HG03095 (cell line): ENCODE data around the gene PYGM.
A peak's percentile ranks its signal among the peaks of the same experiment; 100 is the strongest.

ENCODE experiments used
- ATAC-seq: cut with Tn5 transposase; IDR thresholded peaks from one replicate; pipeline ENCODE4 v1.9.1; 2021; ENCODE audit warnings: moderate library complexity; ENCODE audit not compliant: unreplicated experiment

Gene PYGM

DNA sequence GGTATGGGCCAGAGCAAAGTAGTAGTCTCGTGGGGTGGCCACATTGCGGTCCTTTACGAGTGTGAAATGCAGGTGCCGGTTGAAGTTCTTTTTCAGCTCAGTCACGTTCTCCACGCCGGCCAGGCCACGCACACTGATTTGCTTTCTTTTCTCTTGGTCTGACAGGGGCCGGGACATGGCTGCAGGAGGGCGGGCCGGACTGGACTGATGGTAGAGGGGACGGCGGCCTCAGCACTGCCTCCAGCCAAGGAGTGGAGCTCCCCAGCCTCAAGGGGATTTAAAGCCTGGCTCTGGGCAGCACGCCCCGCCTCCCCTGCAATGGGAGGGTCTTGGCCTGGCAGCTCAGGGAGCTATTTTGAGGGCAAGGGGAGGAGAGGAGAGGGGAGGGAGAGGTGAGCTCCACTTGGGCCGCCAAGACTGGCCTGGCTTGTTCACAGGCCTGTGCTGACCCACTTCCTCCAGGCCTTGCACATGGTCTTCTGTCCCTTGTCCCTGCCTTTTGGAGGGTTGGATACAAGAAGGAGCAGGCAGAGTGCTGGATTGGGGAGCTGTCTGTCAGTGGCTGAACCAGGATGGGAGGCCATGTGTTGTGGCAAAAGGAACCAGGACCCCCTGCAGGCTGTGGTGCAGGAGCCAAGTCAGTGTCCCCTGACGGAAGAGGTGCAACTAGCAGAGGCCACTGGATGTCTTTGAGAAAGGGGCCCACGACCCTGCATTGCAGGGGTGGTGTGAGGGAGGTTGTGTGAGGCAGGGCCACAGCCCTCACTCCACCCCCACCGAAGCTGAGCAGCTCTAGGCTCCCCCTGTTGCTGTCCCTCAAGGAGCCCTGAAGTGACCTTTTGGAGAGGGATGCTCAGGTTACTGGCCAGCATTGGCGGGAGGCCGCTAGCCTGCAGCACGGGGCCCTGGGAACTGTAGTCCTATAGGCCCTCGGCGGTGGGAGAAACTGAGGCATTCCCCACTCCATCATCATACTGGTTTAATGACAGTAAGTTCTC is at the start of gene PYGM:
PYGM (minus strand) TSS at position 253 of the 998 bp plus-strand sequence; CDS start at position 177, 76 bp downstream.
- no peak for ATAC-seq

DNA sequence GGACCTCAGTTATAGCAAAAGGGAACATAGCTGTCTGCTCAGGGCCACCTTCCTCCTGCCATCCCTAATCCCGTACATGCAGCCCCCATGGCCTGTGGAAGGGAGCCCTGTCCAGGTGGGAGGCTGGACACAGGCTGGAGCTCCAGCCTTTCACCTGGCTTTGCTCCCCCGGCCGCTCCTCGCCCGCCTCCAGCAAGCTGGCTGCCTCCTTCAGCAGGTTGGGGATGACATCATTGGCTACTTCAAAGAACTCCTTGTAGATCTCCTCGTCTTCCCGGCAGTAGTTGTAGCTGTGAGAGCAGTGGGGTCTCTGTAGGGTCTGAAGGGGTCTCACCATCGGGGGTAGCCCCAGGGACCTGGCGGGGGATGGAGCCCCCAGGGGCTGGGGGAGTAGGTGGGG is 45.7 kb upstream of the PYGM start:
- no peak for ATAC-seq

DNA sequence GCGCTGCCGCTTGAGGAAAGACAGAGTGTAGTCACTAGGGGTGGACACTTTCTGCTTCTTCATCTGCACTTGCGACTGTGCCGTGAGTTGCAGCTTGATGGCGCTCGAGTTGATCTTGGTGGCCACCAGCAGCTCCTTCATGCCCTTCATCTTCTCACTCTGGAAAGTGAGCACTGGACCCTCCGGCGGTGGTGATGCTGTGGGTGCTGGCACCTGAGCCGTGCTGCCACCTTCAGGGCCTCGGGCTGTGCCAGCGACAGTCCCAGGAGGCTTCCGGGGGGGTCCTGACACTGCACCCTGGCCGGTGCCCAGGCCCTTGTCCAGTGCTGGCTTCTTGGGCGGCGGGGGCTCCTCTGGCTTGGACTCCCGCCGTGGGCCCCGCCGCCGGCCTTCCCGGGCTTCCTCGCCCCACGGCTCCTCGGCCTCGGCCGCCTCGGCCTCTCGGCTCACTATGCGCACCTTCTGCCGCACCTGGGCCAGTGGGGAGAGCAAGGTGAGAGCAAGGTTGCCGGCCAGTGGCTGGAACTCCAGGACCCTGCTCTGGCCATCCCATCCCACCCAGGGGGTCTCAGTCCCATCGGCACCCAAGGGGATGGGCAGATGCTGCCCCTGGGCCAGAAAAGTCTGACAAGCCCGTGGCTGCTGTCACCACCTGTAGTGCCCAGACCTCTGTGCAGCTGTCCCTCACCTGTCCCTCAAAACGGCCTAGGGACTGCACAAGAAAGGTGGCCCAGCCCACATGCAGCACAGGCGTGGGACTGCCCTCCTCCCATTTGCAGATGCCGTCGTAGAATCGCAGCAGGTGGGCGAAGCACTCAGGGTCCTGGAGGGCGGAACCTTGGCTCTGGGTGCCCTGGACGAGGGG is 44.8 kb upstream of the PYGM start:
- ATAC-seq, result no peak

DNA sequence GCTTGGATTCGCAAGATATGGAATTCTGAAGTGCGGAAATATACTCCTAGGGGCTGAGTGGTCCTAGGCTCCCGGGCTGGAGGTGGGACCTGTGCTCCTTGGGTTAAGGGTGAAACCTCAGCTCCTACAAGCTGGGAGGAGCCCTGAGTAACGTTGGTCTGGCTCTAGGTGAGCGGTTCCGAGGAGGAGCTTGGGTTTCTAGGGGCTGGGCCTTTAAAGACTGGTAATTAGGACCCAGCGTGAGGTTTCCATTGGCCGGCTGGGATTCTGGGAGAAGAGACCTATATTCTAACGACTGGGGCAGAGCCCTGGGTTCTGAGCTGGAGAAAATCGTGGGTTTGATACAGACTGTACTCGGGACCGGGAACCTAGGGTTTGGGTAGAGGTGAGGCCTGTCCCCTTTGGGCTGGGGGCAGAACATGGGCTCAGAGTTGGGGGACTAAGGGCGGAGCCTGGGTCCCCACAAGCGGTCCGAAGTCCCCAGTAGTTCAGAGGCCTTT is 44.1 kb upstream of the PYGM start:
- ATAC-seq, result no peak

DNA sequence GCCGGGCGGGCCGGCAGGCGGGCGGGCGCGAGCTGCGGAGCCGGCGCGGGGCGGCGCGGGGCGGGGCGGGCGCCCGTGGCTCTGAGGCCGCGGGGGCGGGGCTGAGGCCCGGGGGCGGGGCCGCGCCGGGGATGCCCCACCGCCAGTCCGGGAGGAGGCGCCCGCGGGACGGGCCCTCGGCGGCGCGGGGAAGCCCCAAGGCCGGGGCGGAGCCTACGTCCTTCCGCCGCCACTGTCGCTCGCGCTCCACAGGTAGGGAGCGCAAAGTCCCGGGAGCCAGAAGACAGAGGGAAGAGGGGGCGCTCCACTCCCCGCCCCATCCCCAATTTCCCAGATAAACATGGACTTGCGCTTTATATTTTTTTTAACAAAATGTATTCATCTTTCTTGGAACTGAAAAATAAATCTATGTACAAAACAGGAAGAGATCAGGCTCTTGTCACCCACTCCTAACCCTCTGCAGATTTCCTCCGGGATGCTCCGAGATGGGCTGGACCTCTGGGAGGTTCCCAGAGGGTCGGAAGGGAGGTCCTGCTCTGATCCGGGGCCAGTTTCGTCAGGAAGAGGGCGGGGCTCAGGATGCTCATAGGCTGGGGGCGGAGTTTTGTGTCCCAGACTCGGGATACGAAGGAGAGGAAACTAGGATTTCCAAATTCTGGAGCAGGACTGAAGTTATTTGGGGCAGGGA is 43.5 kb upstream of the PYGM start, which contains the start of gene MAP4K2:
MAP4K2 (minus strand) TSS at position 57 of the 688 bp plus-strand sequence. CDS start 65 bp downstream, outside the sequence.
- peak; percentile 50 for ATAC-seq

DNA sequence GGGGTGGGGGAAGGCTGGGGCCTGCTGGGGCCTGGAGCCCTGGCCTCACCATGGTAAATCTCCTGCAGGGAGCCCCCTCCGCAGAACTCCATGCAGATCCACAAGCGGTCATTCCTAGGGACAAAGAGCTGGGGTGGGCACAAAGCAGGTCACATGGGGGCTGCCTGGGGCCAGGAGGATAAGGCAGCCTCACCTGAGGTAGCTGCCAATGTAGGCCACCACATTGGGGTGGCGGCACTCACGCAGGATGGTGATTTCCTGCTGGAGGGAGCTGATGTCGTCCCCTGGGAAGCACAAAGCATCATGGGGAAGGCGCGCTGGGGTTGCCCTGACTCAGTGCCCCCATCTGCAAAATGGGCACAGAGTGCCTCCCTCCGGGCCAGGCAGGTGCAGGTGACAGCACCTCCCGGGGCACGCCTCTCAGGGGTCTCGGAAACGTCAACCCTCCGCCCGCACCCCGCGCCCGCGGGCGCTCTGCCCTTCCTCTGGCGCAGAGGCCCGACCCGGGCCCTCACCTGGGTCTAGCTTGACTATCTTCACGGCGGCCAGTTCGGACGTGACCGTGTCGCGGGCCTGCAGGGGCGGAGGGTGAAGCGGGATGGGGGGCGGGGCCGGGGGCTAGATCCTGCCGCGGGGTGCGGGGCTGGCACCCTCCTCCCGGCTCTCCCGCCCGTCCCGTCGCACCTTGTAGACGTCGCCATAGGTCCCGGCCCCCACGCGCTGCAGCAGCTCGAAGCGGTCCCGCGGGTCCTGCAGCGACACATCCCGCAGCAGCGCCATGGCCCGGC is 42.8 kb upstream of the PYGM start:
- ATAC-seq, result no peak

DNA sequence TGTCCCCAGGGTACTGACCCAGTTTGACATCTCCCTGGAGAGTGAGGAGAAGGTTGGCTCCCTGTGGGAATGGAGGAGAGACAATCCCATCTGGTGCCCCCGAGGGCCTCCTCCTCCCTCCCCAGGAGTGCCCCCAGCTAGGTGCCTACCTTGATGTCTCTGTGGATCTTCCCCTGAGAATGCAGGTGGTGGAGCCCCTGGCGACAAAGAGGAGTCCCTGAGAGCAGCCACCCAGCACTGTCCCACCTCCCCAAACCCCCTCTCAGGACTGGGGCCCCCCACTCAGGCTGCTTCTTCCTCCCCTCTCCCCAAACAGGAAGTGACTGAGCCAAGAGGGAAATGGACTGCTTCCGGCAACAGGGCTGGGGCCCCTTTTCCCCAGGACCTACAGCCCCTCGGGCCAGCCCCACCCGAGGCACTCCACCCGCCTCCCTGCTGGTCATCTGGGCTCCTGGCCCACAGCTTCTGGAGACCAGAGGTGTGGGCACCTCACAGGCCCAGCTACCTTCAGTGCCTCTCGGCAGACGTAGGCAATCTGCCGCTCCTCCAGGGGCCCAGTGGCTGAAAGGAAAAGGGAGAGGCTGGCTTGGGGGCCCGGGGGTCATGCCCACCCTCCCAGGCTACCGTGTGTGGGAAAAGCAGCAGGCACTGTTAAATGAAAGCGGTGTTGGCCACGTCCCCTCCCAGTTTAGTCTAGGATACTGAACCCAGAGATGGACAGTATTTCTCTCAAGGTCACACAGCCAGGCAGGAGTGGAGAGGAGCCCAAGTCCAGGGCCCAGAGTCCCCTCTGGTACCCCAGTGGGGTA is 42.0 kb upstream of the PYGM start:
- no peak for ATAC-seq

DNA sequence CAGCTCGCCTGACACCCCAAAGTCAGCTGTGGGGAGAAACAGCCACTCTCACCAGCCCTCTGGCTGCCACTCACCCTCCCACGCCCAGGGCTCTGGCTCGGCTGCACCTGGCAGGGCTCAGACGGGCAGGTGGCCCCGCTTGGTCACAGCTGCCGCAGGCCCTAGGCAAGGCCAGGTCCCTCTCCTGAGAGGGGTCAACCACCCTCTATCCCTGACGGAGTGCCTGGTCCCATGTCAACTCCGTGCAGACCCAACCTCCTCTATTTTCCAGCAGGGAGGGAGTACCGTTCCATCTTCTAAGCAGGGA is 41.3 kb upstream of the PYGM start:
- no peak for ATAC-seq

DNA sequence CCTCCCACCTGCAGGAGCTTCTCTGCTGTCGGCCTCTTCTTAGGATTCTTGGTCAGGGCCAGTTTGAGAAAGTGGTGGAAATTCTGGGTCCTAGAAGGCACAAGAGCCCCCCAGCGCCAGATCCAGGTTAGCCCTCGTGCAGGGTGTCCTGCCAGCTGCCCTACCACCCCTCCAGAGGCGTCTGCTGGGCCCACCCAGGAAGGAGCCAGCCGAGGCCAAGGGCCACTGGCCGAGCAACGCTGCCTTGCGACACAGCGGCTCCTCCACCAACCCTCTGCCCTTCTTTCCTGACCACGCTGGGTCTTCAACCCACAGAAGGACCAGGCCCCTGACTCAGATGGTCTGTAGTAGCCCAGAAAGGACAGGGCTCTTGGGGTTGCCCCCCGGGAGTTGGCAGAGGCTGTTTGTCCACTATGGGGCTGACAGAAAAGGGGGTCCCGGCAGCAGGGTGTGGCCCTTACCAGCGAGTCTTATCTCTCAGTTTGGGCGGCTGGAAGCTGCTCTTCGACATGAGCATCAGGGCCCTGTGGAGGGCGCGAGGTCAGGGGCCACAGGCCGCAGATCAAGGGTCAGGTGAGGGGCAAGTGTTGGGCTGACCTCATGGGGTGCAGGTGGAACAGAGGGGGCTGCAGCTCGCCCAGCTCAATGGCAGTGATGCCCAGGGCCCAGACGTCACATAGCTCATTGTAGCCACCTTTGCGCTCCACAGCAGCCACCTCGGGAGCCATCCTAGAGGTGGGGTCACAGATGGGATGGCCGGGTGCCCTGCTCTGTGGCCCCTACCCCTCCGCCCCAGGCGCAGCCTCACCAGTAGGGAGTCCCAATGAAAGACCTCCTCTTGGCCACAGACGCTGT is 40.8 kb upstream of the PYGM start:
- ATAC-seq, result no peak

DNA sequence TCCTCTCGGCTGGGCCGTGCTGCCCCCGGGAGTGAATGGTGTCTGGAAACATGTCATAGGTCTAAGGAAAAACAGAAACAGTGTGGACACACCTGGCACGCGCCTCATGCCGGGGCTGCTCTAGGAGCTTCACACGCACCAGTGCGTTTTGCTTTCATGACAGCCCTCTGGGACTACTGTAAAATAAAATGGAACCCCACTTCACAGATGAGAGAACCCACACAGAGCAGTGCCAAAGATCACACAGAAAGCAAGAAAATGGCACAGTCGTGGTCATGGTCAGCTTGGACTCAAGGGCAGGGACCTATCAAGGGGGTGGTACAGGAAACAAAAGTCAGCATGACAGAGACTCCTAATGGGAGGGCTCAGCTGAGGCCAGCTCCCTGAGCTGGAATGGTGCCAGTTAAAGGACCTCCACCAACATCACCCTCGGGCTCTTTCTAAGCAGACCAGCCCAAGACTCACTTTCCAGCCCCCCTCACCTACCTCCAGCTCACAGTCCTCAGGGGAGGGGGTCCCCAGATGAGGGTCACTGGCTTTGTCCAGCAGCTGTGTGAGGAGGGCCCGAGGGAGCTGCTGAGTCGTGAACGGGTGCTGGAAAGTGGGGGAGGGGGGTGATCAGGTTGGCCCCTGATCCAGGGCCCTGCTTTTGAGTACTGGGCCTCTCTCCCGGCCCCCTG is 40.0 kb upstream of the PYGM start:
- no peak for ATAC-seq

DNA sequence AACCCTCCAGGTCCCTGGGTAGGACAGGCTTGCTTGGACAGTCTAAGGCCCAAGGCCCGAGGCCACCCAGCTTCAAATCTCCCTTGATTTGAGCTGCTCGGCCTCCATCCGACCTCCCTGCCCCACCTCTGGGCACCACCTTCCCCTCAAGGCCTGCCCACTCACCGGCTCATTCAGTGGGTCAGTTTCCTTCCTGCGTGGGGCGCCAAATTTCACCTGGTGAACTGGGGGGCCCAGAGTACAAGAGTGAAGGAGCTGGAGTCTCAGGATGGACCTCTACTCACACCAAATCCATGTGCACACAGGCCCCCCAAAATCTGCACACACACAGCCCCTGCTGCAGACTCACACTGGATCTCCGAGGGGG is 39.5 kb upstream of the PYGM start:
- no peak for ATAC-seq

DNA sequence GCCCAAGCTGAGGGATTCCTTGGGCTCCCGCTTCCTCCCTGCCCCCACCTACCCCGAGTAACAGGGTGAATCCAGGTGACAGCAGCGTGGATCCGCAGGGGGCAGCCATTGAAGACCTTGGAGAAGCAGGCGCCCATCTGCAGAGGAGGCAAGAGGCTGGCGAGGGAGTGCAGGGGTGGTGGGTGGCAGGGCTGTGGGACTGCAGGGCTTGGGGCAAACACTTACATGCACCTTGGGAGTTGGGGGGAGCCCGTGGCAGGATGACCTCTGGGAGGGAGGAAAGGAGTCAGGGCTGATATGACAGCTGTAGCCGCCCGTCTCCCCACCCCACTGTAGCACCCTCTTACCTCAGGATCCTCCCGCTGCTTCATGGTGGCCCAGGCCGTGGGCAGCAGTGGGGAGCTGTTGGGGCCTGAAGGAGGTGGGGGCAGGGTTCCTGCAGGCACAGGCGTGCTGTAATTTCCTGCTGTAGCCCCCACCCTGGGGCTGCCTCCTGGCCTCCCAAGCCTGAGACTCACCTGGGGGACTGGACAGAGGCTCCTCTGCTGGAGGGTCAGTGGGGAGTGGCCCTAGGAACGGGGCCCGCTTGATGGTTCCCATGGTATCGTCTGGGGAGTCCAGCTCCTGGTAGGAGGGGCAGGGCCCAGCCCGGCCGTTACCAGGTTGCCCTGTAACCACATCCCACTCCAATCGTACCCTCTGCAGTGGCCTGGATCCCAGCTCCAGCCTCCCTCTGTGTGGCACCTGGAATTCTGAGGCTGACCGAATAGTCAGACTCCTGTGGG is 37.2 kb upstream of the PYGM start:
- no peak for ATAC-seq

DNA sequence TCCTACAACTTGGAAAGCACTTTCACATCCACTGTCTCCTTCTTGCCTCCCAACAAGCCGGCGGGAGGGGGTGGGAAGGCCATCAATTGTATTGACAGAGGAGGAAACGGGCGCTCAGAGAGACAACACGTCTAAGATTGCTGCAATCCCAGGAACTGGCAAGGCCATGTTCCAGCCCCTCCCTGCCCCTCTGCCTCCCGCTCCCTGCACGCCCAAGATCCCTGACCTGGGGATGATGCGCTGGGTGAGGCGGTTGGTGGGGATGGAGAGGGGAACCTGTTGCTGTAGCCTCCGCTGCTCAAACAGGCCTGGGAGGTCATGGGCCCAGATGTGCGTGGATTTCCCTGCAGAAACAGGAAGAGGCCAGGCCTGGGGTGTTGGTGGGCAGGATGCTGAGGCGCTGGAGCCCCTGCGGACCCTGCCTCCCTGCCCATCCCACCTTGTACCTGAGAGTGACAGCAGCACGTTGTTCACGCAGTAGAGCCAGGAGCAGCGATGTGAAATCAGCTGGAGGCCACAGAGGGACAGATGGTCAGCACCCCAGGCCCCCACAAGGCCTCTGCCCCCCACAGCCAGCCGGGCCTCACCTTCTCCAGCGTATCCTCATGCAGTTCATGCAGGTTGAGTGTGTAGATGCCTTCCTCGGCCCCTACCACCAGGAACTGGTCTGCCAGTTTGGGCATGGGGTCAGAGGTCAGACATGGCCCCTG is 36.4 kb upstream of the PYGM start:
- no peak for ATAC-seq

DNA sequence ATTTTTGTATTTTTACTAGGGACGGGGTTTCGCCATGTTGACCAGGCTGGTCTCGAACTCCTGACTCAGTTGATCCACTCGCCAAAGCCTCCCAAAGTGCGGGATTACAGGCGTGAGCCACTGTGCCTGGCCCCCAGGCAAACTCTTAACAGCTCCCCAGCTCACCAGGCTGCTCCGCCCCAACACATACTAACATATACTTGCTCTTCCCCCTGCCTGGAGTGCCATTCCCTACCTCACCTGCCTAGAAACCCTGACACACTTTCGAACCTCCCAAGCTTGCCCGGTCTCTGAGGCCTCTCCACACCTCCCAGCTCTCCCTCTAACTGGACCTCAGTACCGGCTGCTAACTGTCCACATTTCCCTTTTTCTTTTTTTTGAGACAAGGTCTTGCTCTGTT is 34.8 kb upstream of the PYGM start:
- ATAC-seq, result no peak

DNA sequence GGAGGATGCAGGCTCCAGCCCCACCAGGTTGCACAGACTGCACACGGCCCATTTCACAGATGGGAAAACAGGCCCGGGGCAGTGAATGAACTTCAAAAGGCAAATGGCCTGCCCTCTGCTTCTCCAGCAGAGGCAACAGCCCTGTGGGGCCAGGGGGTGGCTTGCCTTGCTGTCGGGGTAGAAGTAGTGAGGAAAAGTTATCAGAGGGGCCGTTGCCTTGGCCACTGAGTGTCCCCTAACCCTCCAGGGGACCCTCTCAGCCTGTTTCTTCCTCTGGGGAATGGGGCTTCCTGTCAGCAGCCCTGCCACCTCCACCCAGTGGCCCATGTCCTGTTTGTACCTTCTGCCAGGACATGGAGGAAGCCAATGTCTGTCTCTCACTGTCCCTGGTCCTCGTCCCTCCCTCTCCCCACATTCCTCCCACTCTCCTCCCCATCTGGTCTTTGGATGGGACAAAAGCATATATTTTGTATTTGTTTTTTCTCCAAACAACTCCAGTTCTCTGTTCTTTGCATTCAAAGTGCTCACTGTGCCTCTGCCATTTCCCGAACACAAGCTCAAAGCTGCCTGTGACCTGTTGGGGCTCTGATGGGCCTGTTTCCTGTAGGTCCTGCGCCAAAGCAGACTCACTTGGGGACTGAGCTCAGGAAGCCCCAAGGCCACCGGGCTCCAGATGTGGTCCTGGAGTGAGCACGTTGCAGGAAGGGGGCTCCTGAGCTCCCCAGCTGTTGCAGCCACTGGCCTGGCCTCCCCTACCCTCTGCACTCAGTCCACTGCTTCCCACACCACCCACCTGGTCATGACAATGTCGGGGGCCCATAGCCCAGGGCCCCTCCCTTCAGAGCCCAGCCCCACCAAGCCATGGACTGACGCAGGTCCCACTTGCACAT is 33.7 kb upstream of the PYGM start:
- no peak for ATAC-seq

DNA sequence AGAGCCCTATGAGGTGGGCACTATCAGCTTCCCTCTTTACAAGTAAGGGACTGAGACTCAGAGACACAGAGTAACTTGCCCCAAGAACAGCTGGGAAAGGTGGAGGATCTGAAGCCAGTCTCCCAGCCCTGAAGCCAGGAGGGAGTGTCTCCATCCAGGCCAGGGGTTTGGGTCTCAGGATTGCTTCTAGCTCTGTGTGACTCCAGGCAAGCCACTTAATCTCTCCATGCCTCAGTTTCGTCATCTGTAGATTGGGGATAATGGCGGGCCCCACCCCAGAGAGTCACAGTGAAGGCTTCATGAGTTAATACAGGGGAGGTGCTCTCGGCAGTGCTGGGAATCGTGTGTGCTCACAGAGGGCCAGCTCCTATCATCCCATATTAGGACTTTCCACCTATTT is 32.7 kb upstream of the PYGM start:
- ATAC-seq, result no peak
